ENCODE data around the gene FHDC1.

The FHDC1 gene

GRCh38 chr4:152999346-153000075 is 63.4 kb downstream of the FHDC1 start:
- Histone ChIP-seq H3K36me3 (ENCODE audit: control insufficient read depth in 1 of 2, insufficient read depth in 2 of 2, low read length in 2 of 2) (no peaks in the 10 kb centered on the region), H3K4me3 (ENCODE audit: low read depth in 1 of 2, low read length in 2 of 2) (no peak overlapping the region), H3K27me3 (ENCODE audit: control insufficient read depth in 1 of 2, insufficient read depth in 2 of 2, low read length in 2 of 2) (no peaks in the 10 kb centered on the region), H3K27ac (ENCODE audit: low read depth, low read length) (no peak overlapping the region), H3K4me1 (ENCODE audit: control insufficient read depth in 1 of 2, insufficient read depth in 2 of 2, low read length in 2 of 2) (peaks cover 5 to 9% of the 10 kb centered on the region in 2 donors), H3K9me3 (ENCODE audit: control insufficient read depth in 1 of 2, low read length in 2 of 2) (no peaks in the 10 kb centered on the region), H3K9ac (ENCODE audit: low read depth in 1 of 2, low read length in 2 of 2) (no peak overlapping the region)

DNA sequence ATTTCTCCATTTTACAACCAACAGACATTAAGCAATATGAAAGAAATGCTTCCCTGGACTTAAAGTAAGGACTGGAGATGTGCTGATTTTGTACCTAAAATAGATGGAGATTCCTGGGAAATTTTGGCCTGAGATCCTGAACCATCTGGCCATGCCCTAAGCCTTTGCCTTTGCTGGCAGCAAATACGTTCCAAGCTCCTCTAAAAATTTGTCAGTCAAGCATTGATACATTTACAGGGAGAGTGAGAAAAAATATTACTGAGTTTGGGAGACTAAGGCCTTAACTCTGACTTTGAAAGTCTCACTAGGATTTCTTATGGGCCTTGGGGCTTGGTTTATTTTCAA is 63.9 kb downstream of the FHDC1 start:
- no peak overlapping the region for H3K9ac ChIP-seq (ENCODE audit: low read depth in 1 of 2, low read length in 2 of 2)
- no peaks in the 10 kb centered on the region for H3K36me3 ChIP-seq (ENCODE audit: control insufficient read depth in 1 of 2, insufficient read depth in 2 of 2, low read length in 2 of 2)
- no peaks in the 10 kb centered on the region for H3K9me3 ChIP-seq (ENCODE audit: control insufficient read depth in 1 of 2, low read length in 2 of 2)
- H3K27ac ChIP-seq (ENCODE audit: low read depth, low read length): no peak overlapping the region
- H3K4me3 ChIP-seq (ENCODE audit: low read depth in 1 of 2, low read length in 2 of 2): no peak overlapping the region
- peaks cover 5 to 9% of the 10 kb centered on the region in 2 donors for H3K4me1 ChIP-seq (ENCODE audit: control insufficient read depth in 1 of 2, insufficient read depth in 2 of 2, low read length in 2 of 2)
- no peaks in the 10 kb centered on the region for H3K27me3 ChIP-seq (ENCODE audit: control insufficient read depth in 1 of 2, insufficient read depth in 2 of 2, low read length in 2 of 2)

- Histone ChIP-seq H3K9ac (ENCODE audit: low read depth in 1 of 2, low read length in 2 of 2) (no peak overlapping the region), H3K4me3 (ENCODE audit: low read depth in 1 of 2, low read length in 2 of 2) (no peak overlapping the region), H3K36me3 (ENCODE audit: control insufficient read depth in 1 of 2, insufficient read depth in 2 of 2, low read length in 2 of 2) (no peaks in the 10 kb centered on the region), H3K4me1 (ENCODE audit: control insufficient read depth in 1 of 2, insufficient read depth in 2 of 2, low read length in 2 of 2) (peaks cover 5 to 9% of the 10 kb centered on the region in 2 donors), H3K27ac (ENCODE audit: low read depth, low read length) (no peak overlapping the region), H3K27me3 (ENCODE audit: control insufficient read depth in 1 of 2, insufficient read depth in 2 of 2, low read length in 2 of 2) (no peaks in the 10 kb centered on the region), H3K9me3 (ENCODE audit: control insufficient read depth in 1 of 2, low read length in 2 of 2) (no peaks in the 10 kb centered on the region)
These were observed 65.5 kb downstream of the FHDC1 start for GRCh38 chr4:153001626-153002025.

- Histone ChIP-seq H3K4me3 (ENCODE audit: low read depth in 1 of 2, low read length in 2 of 2) (no peak overlapping the region), H3K36me3 (ENCODE audit: control insufficient read depth in 1 of 2, insufficient read depth in 2 of 2, low read length in 2 of 2) (no peaks in the 10 kb centered on the region), H3K27me3 (ENCODE audit: control insufficient read depth in 1 of 2, insufficient read depth in 2 of 2, low read length in 2 of 2) (no peaks in the 10 kb centered on the region), H3K4me1 (ENCODE audit: control insufficient read depth in 1 of 2, insufficient read depth in 2 of 2, low read length in 2 of 2) (peaks cover 5 to 9% of the 10 kb centered on the region in 2 donors), H3K9ac (ENCODE audit: low read depth in 1 of 2, low read length in 2 of 2) (no peak overlapping the region), H3K9me3 (ENCODE audit: control insufficient read depth in 1 of 2, low read length in 2 of 2) (no peaks in the 10 kb centered on the region), H3K27ac (ENCODE audit: low read depth, low read length) (no peak overlapping the region)
These were observed 66.0 kb downstream of the FHDC1 start for GRCh38 chr4:153002110-153002509.

- Histone ChIP-seq H3K4me3 (ENCODE audit: low read depth in 1 of 2, low read length in 2 of 2) (no peak overlapping the region), H3K9me3 (ENCODE audit: control insufficient read depth in 1 of 2, low read length in 2 of 2) (no peaks in the 10 kb centered on the region), H3K4me1 (ENCODE audit: control insufficient read depth in 1 of 2, insufficient read depth in 2 of 2, low read length in 2 of 2) (peaks cover 4 to 9% of the 10 kb centered on the region in 2 donors), H3K9ac (ENCODE audit: low read depth in 1 of 2, low read length in 2 of 2) (no peak overlapping the region), H3K27ac (ENCODE audit: low read depth, low read length) (no peak overlapping the region), H3K36me3 (ENCODE audit: control insufficient read depth in 1 of 2, insufficient read depth in 2 of 2, low read length in 2 of 2) (no peaks in the 10 kb centered on the region), H3K27me3 (ENCODE audit: control insufficient read depth in 1 of 2, insufficient read depth in 2 of 2, low read length in 2 of 2) (no peaks in the 10 kb centered on the region)
These were observed 68.1 kb downstream of the FHDC1 start for GRCh38 chr4:153004081-153004850.

DNA sequence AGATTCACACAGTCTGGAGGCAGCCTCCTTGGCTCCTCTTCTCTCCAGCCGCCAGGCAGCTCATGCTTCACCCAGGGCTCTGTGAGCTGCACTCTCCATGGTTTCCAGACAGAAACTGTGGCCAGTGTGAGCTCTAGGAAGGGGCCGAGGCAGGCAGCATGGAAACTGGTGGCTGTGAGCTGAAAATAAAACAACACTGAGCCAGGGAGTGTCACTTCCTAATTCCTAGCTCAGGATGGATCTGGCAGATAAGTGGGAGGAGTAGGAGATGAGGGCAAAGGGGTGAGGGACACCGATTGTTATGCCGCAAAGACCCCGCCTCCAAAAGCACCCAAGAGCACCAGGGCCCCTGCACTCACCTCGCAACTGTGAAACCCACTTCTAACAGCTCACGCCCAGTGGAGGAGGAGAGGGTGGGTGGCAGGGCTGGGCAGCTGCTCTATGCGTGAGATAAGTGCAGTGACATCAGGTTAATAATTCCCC is 69.8 kb downstream of the FHDC1 start:
- Histone ChIP-seq H3K27me3 (ENCODE audit: control insufficient read depth in 1 of 2, insufficient read depth in 2 of 2, low read length in 2 of 2) (no peaks in the 10 kb centered on the region), H3K4me3 (ENCODE audit: low read depth in 1 of 2, low read length in 2 of 2) (no peak overlapping the region), H3K9ac (ENCODE audit: low read depth in 1 of 2, low read length in 2 of 2) (no peak overlapping the region), H3K4me1 (ENCODE audit: control insufficient read depth in 1 of 2, insufficient read depth in 2 of 2, low read length in 2 of 2) (no peaks in the 10 kb centered on the region), H3K9me3 (ENCODE audit: control insufficient read depth in 1 of 2, low read length in 2 of 2) (no peaks in the 10 kb centered on the region), H3K27ac (ENCODE audit: low read depth, low read length) (no peak overlapping the region), H3K36me3 (ENCODE audit: control insufficient read depth in 1 of 2, insufficient read depth in 2 of 2, low read length in 2 of 2) (no peaks in the 10 kb centered on the region)

DNA sequence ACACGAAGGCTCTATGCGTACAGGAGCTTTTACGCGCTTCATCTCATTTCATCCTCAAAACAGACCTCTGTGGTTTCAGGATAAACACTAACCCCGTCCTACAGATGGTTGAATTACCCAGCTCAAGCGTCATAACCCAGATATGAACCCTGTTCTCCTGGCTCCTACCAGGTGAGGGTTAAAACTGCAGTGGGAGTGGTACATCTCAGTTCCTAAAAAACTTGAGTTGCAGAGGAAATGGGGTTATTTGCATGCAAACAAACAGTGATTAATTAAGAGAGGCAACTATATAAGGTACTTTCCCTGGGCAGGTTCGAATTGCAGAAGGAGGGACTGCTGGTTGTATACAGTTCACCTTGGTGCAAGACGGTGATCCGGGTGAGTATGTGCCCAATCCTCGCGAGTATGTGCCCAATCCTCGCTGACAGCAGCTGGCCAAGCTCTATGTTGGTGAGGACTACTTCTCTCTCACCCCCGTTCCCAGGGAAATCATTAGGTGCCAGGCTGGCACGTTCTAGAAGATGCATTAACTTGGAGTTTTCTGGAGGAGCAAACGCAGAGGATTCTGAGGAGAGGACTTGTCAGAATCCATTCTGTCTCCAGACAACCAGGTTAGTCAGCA is 72.6 kb downstream of the FHDC1 start:
- H3K9me3 ChIP-seq (ENCODE audit: control insufficient read depth in 1 of 2, low read length in 2 of 2): peaks cover 0 to 2% of the 10 kb centered on the region in 2 donors
- H3K4me3 ChIP-seq (ENCODE audit: low read depth in 1 of 2, low read length in 2 of 2): no peak overlapping the region
- H3K27me3 ChIP-seq (ENCODE audit: control insufficient read depth in 1 of 2, insufficient read depth in 2 of 2, low read length in 2 of 2): no peaks in the 10 kb centered on the region
- H3K36me3 ChIP-seq (ENCODE audit: control insufficient read depth in 1 of 2, insufficient read depth in 2 of 2, low read length in 2 of 2): no peaks in the 10 kb centered on the region
- no peak overlapping the region for H3K27ac ChIP-seq (ENCODE audit: low read depth, low read length)
- no peak overlapping the region for H3K9ac ChIP-seq (ENCODE audit: low read depth in 1 of 2, low read length in 2 of 2)
- H3K4me1 ChIP-seq (ENCODE audit: control insufficient read depth in 1 of 2, insufficient read depth in 2 of 2, low read length in 2 of 2): no peaks in the 10 kb centered on the region

- Histone ChIP-seq H3K9me3 (ENCODE audit: control insufficient read depth in 1 of 2, low read length in 2 of 2) (peaks cover 0 to 2% of the 10 kb centered on the region in 2 donors), H3K4me1 (ENCODE audit: control insufficient read depth in 1 of 2, insufficient read depth in 2 of 2, low read length in 2 of 2) (no peaks in the 10 kb centered on the region), H3K36me3 (ENCODE audit: control insufficient read depth in 1 of 2, insufficient read depth in 2 of 2, low read length in 2 of 2) (no peaks in the 10 kb centered on the region), H3K9ac (ENCODE audit: low read depth in 1 of 2, low read length in 2 of 2) (no peak overlapping the region), H3K27ac (ENCODE audit: low read depth, low read length) (no peak overlapping the region), H3K27me3 (ENCODE audit: control insufficient read depth in 1 of 2, insufficient read depth in 2 of 2, low read length in 2 of 2) (no peaks in the 10 kb centered on the region), H3K4me3 (ENCODE audit: low read depth in 1 of 2, low read length in 2 of 2) (no peak overlapping the region)
These were observed 74.0 kb downstream of the FHDC1 start for GRCh38 chr4:153010146-153010545.

DNA sequence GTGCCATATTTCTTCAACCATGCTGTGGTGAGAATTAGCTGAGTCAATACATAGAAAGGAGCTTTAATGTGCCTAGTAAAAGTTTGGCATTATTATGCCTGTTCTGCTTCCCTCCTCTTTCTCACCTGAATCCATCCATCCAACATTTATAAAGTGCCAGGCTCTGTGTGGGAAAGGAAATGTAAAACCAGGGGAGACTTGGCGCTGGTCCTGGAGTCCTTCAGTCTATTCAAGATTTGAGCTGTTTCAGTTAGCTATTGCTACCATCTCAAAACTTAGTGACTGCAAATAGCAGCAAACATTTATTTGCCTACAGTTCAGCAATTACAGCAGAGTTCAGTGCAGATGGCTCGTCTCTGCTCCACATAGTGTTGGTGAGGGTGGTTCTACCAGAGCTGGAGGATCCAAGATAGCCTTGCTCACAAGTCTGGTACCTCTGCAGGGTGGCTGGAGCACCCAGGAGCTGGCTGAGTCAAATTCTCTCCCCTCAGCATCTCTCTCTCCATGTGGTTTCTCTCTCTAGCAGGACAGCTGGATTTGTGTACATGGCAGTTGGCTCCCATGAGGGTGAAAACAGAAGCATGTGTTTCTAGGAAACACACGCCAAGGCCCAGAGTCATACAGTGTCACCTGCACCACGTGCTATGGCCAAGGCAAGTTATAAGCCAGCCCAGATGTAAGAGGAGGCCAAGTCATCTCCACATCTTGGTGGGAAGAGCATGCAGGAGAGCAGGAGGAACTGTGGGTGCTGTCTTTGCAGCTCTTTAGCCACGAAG is 77.3 kb downstream of the FHDC1 start:
- Histone ChIP-seq H3K9me3 (ENCODE audit: control insufficient read depth in 1 of 2, low read length in 2 of 2) (peaks cover 0 to 2% of the 10 kb centered on the region in 2 donors), H3K4me1 (ENCODE audit: control insufficient read depth in 1 of 2, insufficient read depth in 2 of 2, low read length in 2 of 2) (no peaks in the 10 kb centered on the region), H3K27ac (ENCODE audit: low read depth, low read length) (no peak overlapping the region), H3K4me3 (ENCODE audit: low read depth in 1 of 2, low read length in 2 of 2) (no peak overlapping the region), H3K36me3 (ENCODE audit: control insufficient read depth in 1 of 2, insufficient read depth in 2 of 2, low read length in 2 of 2) (no peaks in the 10 kb centered on the region), H3K27me3 (ENCODE audit: control insufficient read depth in 1 of 2, insufficient read depth in 2 of 2, low read length in 2 of 2) (no peaks in the 10 kb centered on the region), H3K9ac (ENCODE audit: low read depth in 1 of 2, low read length in 2 of 2) (no peak overlapping the region)

Measured in duodenal mucosa (tissue), 2 donors.